ENCODE data around the gene CXXC5.

DNA sequence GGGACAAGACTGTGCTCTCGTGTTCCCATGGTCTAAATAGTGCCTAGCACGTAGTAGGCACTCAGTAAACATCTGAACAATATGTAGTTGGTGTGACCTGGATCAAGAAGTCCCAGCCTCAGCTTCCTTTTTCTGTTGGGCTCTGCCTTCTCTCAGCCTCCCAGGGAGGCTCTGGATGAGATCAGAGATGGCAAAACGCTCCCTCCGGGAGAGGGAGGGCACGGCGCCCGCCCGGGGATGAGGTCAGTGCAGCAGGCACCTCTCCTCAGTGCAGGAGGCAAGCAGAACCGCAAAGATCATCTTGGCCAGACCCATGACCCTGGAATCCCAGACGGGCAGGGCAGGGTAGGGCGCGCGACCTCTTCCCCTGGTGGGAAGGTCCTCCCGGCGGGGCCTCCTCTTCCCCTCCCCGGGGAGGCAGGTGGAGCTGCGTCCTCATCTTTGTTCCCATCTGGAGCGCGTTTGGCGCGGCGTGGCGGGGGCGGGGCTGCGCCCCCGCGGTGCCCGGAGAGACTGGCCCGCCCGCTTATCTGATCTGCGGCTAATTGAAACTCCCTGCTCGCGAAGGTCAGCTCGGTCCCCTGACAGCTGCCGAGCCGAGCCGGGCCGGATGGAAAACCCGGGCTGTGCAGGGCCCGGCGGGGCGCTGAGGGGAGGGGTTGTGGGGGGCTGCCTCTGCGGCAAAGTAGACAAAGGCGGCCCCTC is 60.9 kb downstream of the CXXC5 start:
- TF ChIP-seq EZH2phosphoT487 (IDR thresholded peaks at IDR 0.05; ENCODE audit: borderline replicate concordance, low read depth, low read length) = no peak
- TF ChIP-seq, protein P1, sequence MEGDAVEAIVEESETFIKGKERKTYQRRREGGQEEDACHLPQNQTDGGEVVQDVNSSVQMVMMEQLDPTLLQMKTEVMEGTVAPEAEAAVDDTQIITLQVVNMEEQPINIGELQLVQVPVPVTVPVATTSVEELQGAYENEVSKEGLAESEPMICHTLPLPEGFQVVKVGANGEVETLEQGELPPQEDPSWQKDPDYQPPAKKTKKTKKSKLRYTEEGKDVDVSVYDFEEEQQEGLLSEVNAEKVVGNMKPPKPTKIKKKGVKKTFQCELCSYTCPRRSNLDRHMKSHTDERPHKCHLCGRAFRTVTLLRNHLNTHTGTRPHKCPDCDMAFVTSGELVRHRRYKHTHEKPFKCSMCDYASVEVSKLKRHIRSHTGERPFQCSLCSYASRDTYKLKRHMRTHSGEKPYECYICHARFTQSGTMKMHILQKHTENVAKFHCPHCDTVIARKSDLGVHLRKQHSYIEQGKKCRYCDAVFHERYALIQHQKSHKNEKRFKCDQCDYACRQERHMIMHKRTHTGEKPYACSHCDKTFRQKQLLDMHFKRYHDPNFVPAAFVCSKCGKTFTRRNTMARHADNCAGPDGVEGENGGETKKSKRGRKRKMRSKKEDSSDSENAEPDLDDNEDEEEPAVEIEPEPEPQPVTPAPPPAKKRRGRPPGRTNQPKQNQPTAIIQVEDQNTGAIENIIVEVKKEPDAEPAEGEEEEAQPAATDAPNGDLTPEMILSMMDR (conservative IDR thresholded peaks at IDR 0.05; ENCODE audit: low read length) = no peak
